HepG2 (cell line): ENCODE measurements around the gene EPS8. TPM values are rescaled to one million over a fixed set of nuclear protein-coding genes. Genes with fewer than 3 reads are reported as not detected.

Experiments used
- ATAC-seq: fragments of 200-7000 bp; cut with Tn5 transposase; 3 replicates; pipeline ENCODE4 v1.9.1; 2020; ENCODE audit warnings: mild to moderate bottlenecking, moderate library complexity
- BruUV-seq: library from RNA; stranded (reverse); fragments of 400-500 nt; replicated peaks from 2 replicates; lab custom pipeline; 2021; lab: Mats Ljungman, UMichigan
- CTCF ChIA-PET: fragments of 300-600 bp; formaldehyde crosslinking; extraction: SDS; loops from one replicate; lab custom pipeline; 2021; ENCODE audit warnings: low total read pairs, inconsistent platforms, low intra/inter-chr PET ratio; lab: Yijun Ruan, JAX
- POLR2A ChIA-PET: fragments of 350-600 bp; sonication (Branson Sonifier 250); formaldehyde crosslinking; loops from one replicate; lab custom pipeline; 2020; ENCODE audit warnings: antibody characterized with exemption, inconsistent platforms; lab: Yijun Ruan, JAX
- DNase-seq: peaks from one replicate; pipeline ENCODE4 v3.0.0-alpha.2; 2015; ENCODE audit warnings: low spot score
- FAIRE-seq: peaks from 3 replicates; lab custom pipeline; 2011; peaks lifted over from hg19 to GRCh38; lab: Jason Lieb, UNC
- H2AFZ ChIP-seq: one replicate; pipeline ENCODE4 v1.6.1; 2011; ENCODE audit warnings: low read length, inconsistent platforms
- H3K27ac ChIP-seq: fragments of 300-600 bp; 3 replicates; pipeline ENCODE4 v1.8.0; 2011; ENCODE audit warnings: mixed run types, mild to moderate bottlenecking, mixed read lengths, low read length, inconsistent platforms; ENCODE audit not compliant: insufficient read depth; ENCODE audit errors: extremely low read length
- H3K27me3 ChIP-seq, 2 experiments: fragments of 200-600 bp in 1 of 2; 2 replicates in 1 of 2; 3 replicates in 1 of 2; pipeline versions ENCODE4 v1.6.0 to v1.8.0; 2011; ENCODE audit warnings: low read length in 2 of 2, mild to moderate bottlenecking in 2 of 2, moderate library complexity in 2 of 2, inconsistent platforms in 1 of 2; ENCODE audit not compliant: insufficient read depth in 2 of 2, control insufficient read depth in 1 of 2
- H3K36me3 ChIP-seq, 2 experiments: fragments of 200-600 bp in 1 of 2; replicated peaks in 1 of 2; 2 replicates in 1 of 2; 3 replicates in 1 of 2; pipeline versions ENCODE4 v1.5.1 to v1.8.0; 2011; ENCODE audit warnings: low read length in 2 of 2, inconsistent platforms in 1 of 2; ENCODE audit not compliant: insufficient read depth in 2 of 2, control insufficient read depth in 1 of 2
- H3K4me1 ChIP-seq: 2 replicates; pipeline ENCODE4 v1.5.1; 2012; ENCODE audit warnings: low read length, inconsistent platforms; ENCODE audit not compliant: insufficient read depth
- H3K4me2 ChIP-seq: 2 replicates; pipeline ENCODE4 v1.6.0; 2011; ENCODE audit warnings: low read depth, low read length, inconsistent platforms
- H3K4me3 ChIP-seq, 3 experiments: fragments of 200-600 bp in 1 of 3; sonication (generic), shearing (Covaris generic) in 1 of 3; replicated peaks in 1 of 3; 2 replicates each; pipeline ENCODE4 v1.5.1; 2011 to 2016; ENCODE audit warnings: low read length in 3 of 3, inconsistent platforms in 2 of 3, low read depth in 2 of 3, mild to moderate bottlenecking in 2 of 3, control low read depth in 1 of 3, mixed read lengths in 1 of 3; ENCODE audit not compliant: insufficient read depth in 1 of 3
- H3K79me2 ChIP-seq: one replicate; pipeline ENCODE4 v1.6.1; 2011; ENCODE audit warnings: low read length, inconsistent platforms; ENCODE audit not compliant: insufficient read depth
- H3K9ac ChIP-seq: 2 replicates; pipeline ENCODE4 v1.6.0; 2011; ENCODE audit warnings: mild to moderate bottlenecking, low read depth, low read length, inconsistent platforms; ENCODE audit not compliant: insufficient read depth
- H3K9me3 ChIP-seq: 2 replicates; pipeline ENCODE4 v1.5.1; 2012; ENCODE audit warnings: mild to moderate bottlenecking, low read length
- H4K20me1 ChIP-seq: 2 replicates; pipeline ENCODE4 v1.6.0; 2011; ENCODE audit warnings: inconsistent platforms, mild to moderate bottlenecking, low read length, moderate library complexity; ENCODE audit not compliant: insufficient read depth
- MAFF ChIP-seq: IDR thresholded peaks from 2 replicates; pipeline ENCODE4 v1.6.1; 2011; ENCODE audit warnings: low read depth, low read length, improper control_type of control experiment
- MAFK ChIP-seq, 2 experiments: IDR thresholded peaks in 1 of 2; conservative IDR thresholded peaks in 1 of 2; 2 replicates each; pipeline ENCODE4 v1.6.1; 2011; ENCODE audit warnings: improper control_type of control experiment in 2 of 2, low read length in 2 of 2
- RERE ChIP-seq: IDR thresholded peaks from 2 replicates; pipeline ENCODE4 v1.6.1; 2016; ENCODE audit warnings: low read depth, missing genetic modification reagents, missing compliant biosample characterization
- SNAPC4 ChIP-seq: sonication (generic); formaldehyde crosslinking; IDR thresholded peaks from 2 replicates; pipeline ENCODE4 v1.4.0; 2020; ENCODE audit warnings: mild to moderate bottlenecking, missing genetic modification reagents
- ZMYM3 ChIP-seq: sonication (generic); formaldehyde crosslinking; IDR thresholded peaks from 2 replicates; pipeline ENCODE4 v1.5.1; 2020; ENCODE audit warnings: mild to moderate bottlenecking, missing genetic modification reagents
- ZNF3 ChIP-seq: IDR thresholded peaks from 2 replicates; pipeline ENCODE4 v1.7.0; 2017; ENCODE audit warnings: inconsistent platforms
- ZNF460 ChIP-seq: sonication (generic); formaldehyde crosslinking; IDR thresholded peaks from 2 replicates; pipeline ENCODE4 v1.5.1; 2020; ENCODE audit warnings: missing genetic modification reagents, mild to moderate bottlenecking, borderline replicate concordance
- WGBS: methylation state at CpG from one replicate; pipeline ENCODE4 v1.1.6; 2017; ENCODE audit warnings: low lambda C conversion rate; 5-methylcytosine and 5-hydroxymethylcytosine counted together
- in situ Hi-C: cut with HindIII; loops from 2 replicates; pipeline ENCODE4 v1.10.0; 2017; ENCODE audit warnings: low pct_unique_long_range_greater_than_20kb; ENCODE audit not compliant: extremely low pct_ligation_motif_present
- intact Hi-C: fragments of 100-400 bp; cut with micrococcal nuclease; formaldehyde crosslinking; loops from one replicate; pipeline ENCODE4 v1.10.0; 2022; ENCODE audit not compliant: unreplicated experiment
- polyA plus RNA-seq, 8 experiments: library from polyadenylated mRNA; depleted of rRNA in 3 of 8; stranded (reverse) in 7 of 8; unstranded in 1 of 8; fragments of >200 nt; fragmentation: Illumina TruSeq in 4 of 8; extraction: Trizol in 4 of 8; gene quantifications; 2 replicates each; pipeline versions ENCODE4 v1.2.1 to v1.2.3, GENCODE V29; 2011 to 2016; ENCODE audit warnings: low read depth in 4 of 8, missing spikeins in 1 of 8, mixed read lengths in 1 of 8; ENCODE audit not compliant: insufficient read depth in 1 of 8
- total RNA-seq, 5 experiments: library from RNA; depleted of rRNA; stranded (reverse); fragments of >200 nt; fragmentation: Illumina TruSeq; extraction: Trizol; gene quantifications; 2 replicates each; pipeline ENCODE4 v1.2.3, GENCODE V29; 2016; ENCODE audit warnings: low read depth in 1 of 5

EPS8 gene
- total and polyA plus RNA-seq, 2 of the 13 experiments (the other 11 are each of a cell fraction or from before 2014, with no cell fraction given), result 37.1 to 43.4 TPM

- no peak for TF ChIP-seq SNAPC4
- TF ChIP-seq ZNF3 (CRISPR knock-in tag), result no peak
- TF ChIP-seq ZNF460 (CRISPR knock-in tag), result no peak
- no peak for TF ChIP-seq ZMYM3 (CRISPR knock-in tag)
These were observed 29.2 kb upstream of the EPS8 start (continued) for GRCh38 chr12:15818418-15818817.

GRCh38 chr12:15815730-15816129 lies 26.5 kb upstream of the EPS8 start:
- Histone ChIP-seq H3K9me3 (peaks cover 6% of the 10 kb centered on the region), H3K36me3 (no peaks in the 10 kb centered on the region), H2AFZ (no peak overlapping the region), H3K27me3 (no peaks in the 10 kb centered on the region), H3K4me2 (no peak overlapping the region), H3K4me3 (no peak overlapping the region), H3K79me2 (no peaks in the 10 kb centered on the region), H4K20me1 (no peaks in the 10 kb centered on the region), H3K9ac (no peak overlapping the region), H3K27ac (no peak overlapping the region), H3K4me1 (peaks cover 39% of the 10 kb centered on the region)
- 72% methylated on average over 2 of the region's 2 CpGs for WGBS
- TF ChIP-seq RERE (CRISPR knock-in tag) (no peak), MAFF (peak; percentile 97), MAFK (conservative IDR thresholded peaks at IDR 0.05 in 1 of 2, IDR thresholded peaks at IDR 0.05 in 1 of 2; ENCODE audit: low read length in 2 of 2) (peak; percentile 96 to 98)
- FAIRE-seq, result no peak
- in situ Hi-C loops (no loop called here), intact Hi-C loops (no loop called here)
- no peak for DNase-seq
- ChIA-PET CTCF (no interaction called here), POLR2A (no interaction called here)
- BruUV-seq, result no TSS peak
- ATAC-seq, result no peak
